ENCODE data around the gene EGR1.
"Not testable (repeated sequence)": the region's sequence is repeated elsewhere in the genome, so short reads cannot be mapped to it uniquely, and the experiment has no call there.

EGR1 gene

DNA sequence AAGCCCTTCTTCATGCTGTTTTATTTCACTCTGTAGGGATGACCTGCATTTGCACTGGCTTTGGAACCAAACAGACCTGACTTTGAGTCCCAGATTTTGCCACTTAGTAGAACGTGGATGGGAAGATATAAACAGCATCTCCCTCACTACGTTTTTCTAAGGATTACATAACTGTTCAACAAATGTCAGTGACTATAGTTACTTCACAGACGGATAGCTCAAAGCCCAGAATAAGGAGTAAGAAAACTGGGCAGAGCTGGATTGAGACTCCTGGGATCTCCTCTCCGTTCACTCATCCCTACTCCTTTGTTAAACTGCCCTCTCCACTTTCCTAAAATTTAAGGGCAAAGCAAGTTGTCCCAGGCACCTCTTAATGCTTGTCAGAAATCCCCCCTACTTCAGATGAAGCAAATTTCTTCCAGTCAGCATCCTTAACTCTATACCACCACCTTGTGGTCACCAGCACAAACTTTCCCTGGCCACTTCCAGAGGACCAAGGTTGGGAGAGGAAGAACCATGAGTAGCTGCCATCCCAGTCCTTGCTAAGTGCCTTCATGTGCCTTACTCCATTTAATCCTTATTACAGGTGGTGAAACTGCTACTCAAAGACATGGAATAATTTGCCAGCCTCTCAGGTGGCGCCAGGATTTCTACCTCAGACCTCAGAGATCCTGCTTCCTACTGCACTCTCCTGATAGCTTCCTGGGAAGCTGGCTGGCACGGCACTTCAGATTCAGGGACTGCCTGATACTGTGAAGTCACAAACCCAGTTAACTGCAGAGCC, 38.4 kb downstream of the EGR1 start:
- Mint-ChIP-seq H3K9me3 (no peaks in the 10 kb centered on the region), H3K27ac (no peak overlapping the region), H3K36me3 (ENCODE audit: low read depth) (peaks cover 51% of the 10 kb centered on the region), H3K4me1 (ENCODE audit: low read depth) (no peaks in the 10 kb centered on the region), H3K4me3 (no peak overlapping the region), H3K27me3 (no peaks in the 10 kb centered on the region)
- no peak for DNase-seq

DNA sequence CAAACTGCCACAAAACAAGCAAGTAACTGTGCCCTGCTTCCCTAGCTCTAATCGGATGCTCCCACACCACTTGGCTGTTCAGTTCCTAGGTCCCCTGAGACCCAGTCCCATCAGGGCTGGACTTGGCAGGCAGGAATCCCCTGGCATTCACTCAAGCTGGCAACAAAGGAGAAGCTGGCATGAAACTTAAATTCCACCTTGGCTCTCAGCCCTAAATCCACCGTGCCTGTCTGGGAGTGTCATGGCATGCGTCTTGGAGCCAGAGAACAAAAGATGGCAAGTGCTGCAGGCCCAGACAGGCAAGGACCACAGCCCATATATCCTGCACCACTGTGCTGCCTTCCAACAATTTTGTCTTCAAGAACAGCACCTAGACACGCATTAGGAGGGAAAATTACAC, 39.5 kb downstream of the EGR1 start:
- peaks cover 62% of the 10 kb centered on the region for H3K36me3 Mint-ChIP-seq (ENCODE audit: low read depth)
- DNase-seq, result no peak
- no peaks in the 10 kb centered on the region for H3K4me1 Mint-ChIP-seq (ENCODE audit: low read depth)
- H3K27ac Mint-ChIP-seq, result peak overlapping the region; percentile 19
- H3K4me3 Mint-ChIP-seq, result no peak overlapping the region
- H3K27me3 Mint-ChIP-seq, result no peaks in the 10 kb centered on the region
- H3K9me3 Mint-ChIP-seq, result no peaks in the 10 kb centered on the region

- no peak for DNase-seq
- no peaks in the 10 kb centered on the region for H3K4me1 Mint-ChIP-seq (ENCODE audit: low read depth)
- H3K9me3 Mint-ChIP-seq, result no peaks in the 10 kb centered on the region
- peaks cover 81% of the 10 kb centered on the region for H3K36me3 Mint-ChIP-seq (ENCODE audit: low read depth)
- no peak overlapping the region for H3K27ac Mint-ChIP-seq
- no peak overlapping the region for H3K4me3 Mint-ChIP-seq
- no peaks in the 10 kb centered on the region for H3K27me3 Mint-ChIP-seq
Measured at GRCh38 chr5:138506370-138507306, 41.4 kb downstream of the EGR1 start.

DNA sequence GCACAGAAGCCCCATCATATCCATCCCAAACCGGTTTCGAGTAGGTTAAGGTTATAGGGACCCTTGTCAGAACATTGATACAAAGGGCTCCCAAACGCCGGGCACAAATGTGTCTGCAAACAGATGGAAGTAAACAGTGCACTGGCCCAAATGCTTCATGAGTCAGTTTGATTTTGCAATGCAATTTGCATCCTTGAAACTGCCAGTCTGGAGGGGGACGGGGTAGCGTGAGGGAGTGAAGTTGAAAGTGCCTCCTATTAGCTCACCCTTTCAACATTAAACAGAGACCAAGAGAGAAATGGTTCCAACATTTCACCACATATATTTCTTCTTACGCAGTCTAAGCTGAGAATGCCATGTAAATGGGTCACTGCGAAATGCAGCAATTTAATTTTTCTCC, 42.2 kb downstream of the EGR1 start:
- Mint-ChIP-seq H3K27ac (peak overlapping the region; percentile 58), H3K36me3 (ENCODE audit: low read depth) (peaks cover 85% of the 10 kb centered on the region)
- not testable (repeated sequence) for H3K27me3 Mint-ChIP-seq; H3K4me1 Mint-ChIP-seq (ENCODE audit: low read depth); DNase-seq; H3K9me3 Mint-ChIP-seq; H3K4me3 Mint-ChIP-seq

DNA sequence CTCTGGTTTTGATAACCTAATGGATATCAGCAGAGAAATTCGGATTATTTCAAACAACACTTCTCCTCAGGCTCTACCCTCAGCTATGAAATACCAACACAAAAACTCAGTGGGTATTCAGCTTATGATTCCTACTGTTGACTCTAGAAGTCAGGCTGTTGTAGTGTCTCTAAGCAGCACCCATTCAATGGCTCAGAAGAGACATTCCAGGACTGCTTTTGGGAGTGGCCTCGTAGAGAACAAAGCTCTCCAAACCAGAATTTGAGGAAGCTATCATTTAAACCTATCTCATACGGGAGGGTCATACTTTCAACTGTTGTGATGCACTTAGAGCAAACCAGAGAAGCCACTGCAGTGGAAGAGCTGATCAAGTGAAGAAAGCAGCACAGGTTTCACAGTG, 43.7 kb downstream of the EGR1 start:
- H3K36me3 Mint-ChIP-seq (ENCODE audit: low read depth), result peaks cover 94% of the 10 kb centered on the region
- H3K4me1 Mint-ChIP-seq (ENCODE audit: low read depth), result no peaks in the 10 kb centered on the region
- H3K27ac Mint-ChIP-seq, result peak overlapping the region; percentile 61
- H3K4me3 Mint-ChIP-seq, result no peak overlapping the region
- no peak for DNase-seq
- no peaks in the 10 kb centered on the region for H3K27me3 Mint-ChIP-seq
- no peaks in the 10 kb centered on the region for H3K9me3 Mint-ChIP-seq

GRCh38 chr5:138514021-138514420, 48.7 kb downstream of the EGR1 start:
- Mint-ChIP-seq H3K4me1 (ENCODE audit: low read depth) (peaks cover 4% of the 10 kb centered on the region), H3K27ac (peak overlapping the region; percentile 37), H3K36me3 (ENCODE audit: low read depth) (peaks cover 96% of the 10 kb centered on the region)

DNA sequence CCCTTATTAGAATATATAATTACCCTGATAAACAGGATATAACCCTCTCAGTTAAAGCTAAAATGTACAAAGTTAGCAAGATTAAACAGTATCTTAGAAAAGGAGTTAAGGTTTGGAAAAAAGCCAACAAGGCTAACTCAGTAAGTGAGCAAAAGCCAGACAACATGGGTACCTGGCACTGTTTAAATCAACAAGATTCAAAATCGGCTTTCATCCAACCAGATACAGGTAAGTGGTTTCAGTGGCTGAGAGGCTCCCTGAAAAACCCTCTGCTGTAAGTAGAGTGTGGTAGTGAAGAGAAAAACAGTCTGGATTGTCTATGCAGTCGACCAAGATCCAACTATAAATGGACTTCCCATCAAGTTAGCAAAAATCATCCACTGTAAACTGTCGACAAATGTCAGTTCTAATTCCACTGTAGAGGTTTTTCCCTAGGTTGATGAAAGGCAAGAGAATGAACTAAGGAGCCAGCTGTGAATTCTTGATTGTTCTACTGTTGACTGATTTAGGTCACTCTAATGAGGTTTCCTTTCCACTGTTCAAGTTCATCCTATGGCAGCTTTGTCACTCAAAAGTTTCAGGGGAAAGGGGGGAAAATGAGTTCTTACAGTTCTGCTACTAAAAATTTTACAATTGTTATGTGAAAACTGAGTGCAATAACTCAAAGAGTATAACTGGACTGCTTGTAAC, 50.4 kb downstream of the EGR1 start:
- Mint-ChIP-seq H3K9me3 (no peaks in the 10 kb centered on the region), H3K4me1 (ENCODE audit: low read depth) (peaks cover 8% of the 10 kb centered on the region), H3K4me3 (no peak overlapping the region), H3K27me3 (no peaks in the 10 kb centered on the region), H3K27ac (no peak overlapping the region), H3K36me3 (ENCODE audit: low read depth) (peaks cover 91% of the 10 kb centered on the region)
- no peak for DNase-seq

More at GRCh38 chr5:138514021-138514420, 48.7 kb downstream of the EGR1 start:
- DNase-seq, result no peak
- H3K4me3 Mint-ChIP-seq, result no peak overlapping the region
- no peaks in the 10 kb centered on the region for H3K9me3 Mint-ChIP-seq
- no peaks in the 10 kb centered on the region for H3K27me3 Mint-ChIP-seq

GRCh38 chr5:138517437-138517836, 52.2 kb downstream of the EGR1 start:
- Mint-ChIP-seq H3K4me3 (no peak overlapping the region), H3K27ac (peak overlapping the region; percentile 26), H3K36me3 (ENCODE audit: low read depth) (peaks cover 90% of the 10 kb centered on the region), H3K27me3 (no peaks in the 10 kb centered on the region), H3K9me3 (no peaks in the 10 kb centered on the region), H3K4me1 (ENCODE audit: low read depth) (peaks cover 14% of the 10 kb centered on the region)
- no peak for DNase-seq

All from activated T-cell treated with anti-CD3 and anti-CD28 coated beads, Interleukin-2, amount 50 U/mL, for 24 hours (primary cell).